H7 (cell line): ENCODE data around the gene ZMAT3. TPM values are rescaled to one million over a fixed set of nuclear protein-coding genes. Genes with fewer than 3 reads are reported as not detected.
"Not testable (repeated sequence)": the region's sequence is repeated elsewhere in the genome, so short reads cannot be mapped to it uniquely, and the experiment has no call there.

ENCODE experiments used
- DNase-seq: peaks from one replicate; pipeline ENCODE4 v3.0.0; 2012
- H3K27me3 ChIP-seq: 2 replicates; pipeline ENCODE4 v1.6.0; 2011; ENCODE audit warnings: mild to moderate bottlenecking, low read length; ENCODE audit not compliant: control insufficient read depth, insufficient read depth
- H3K36me3 ChIP-seq: replicated peaks from 2 replicates; pipeline ENCODE4 v1.5.1; 2011; ENCODE audit warnings: low read length; ENCODE audit not compliant: control insufficient read depth, insufficient read depth
- H3K4me3 ChIP-seq: 2 replicates; pipeline ENCODE4 v1.5.1; 2011; ENCODE audit warnings: low read depth, mild to moderate bottlenecking, control low read depth, low read length, moderate library complexity; ENCODE audit not compliant: insufficient read depth
- total RNA-seq: library from RNA; depleted of rRNA; stranded (reverse); fragments of >200 nt; shearing (Covaris generic); gene quantifications from 2 replicates; pipeline ENCODE4 v1.2.3, GENCODE V29; 2014

The ZMAT3 gene
- total RNA-seq, 1 experiment from 2014 or later = 0.48 TPM

DNA sequence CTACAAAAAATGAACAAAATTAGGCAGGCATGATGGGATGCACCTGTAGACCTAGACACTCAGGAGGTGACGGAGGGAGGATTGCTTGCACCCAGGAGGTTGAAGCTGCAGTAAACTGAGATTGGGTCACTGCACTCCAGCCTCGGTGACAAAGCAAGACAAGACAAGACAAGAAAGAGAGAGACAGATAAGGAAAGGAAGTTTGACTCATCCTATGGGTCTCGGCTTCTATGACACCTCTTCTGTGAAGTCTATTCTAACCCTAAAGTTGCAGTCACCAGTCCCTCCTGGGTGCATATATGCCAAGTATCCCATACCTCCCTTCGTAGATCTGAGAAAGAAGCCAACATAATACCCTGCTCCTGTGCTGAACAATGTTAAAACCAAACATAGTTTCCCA, 7.9 kb upstream of the ZMAT3 start:
- no peaks in the 10 kb centered on the region for H3K27me3 ChIP-seq
- H3K36me3 ChIP-seq = no peaks in the 10 kb centered on the region
- H3K4me3 ChIP-seq = no peak overlapping the region
- DNase-seq = no peak

DNA sequence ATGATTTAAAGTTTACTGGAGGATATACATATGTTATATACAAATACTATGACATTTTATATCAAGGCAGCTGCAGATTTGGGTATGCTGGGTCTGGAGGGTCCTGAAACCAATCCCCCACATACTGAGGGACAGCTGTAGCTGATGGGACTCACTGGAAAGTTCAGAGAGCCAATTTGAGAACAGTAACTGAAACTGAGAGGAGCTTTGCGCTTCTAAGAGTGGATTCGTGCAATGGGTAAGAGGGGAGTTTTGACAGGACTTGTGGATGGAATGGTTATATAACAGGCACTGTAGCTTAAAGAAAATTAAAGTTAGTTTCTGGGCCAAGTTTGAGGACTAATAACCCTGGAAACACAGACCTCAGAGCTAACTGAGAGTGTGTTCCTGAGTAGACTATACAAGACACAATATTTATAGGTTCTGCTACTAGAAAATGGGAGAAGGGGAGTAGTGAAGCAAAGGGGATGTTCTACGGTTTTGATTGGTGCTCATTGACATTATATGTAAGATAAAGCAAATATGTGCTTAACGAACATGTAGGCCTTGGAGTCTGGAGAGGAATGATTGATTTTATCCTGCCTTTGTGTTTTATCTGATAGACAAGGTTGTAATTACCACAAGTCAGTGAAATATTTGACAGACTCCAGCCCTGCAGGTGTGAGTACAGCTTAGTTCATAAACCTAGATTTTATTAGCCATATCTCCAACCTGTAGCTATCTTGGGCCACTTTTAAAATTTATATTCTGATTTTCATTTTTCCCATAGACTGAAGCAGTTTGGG, 4.8 kb upstream of the ZMAT3 start:
- no peaks in the 10 kb centered on the region for H3K27me3 ChIP-seq
- no peak overlapping the region for H3K4me3 ChIP-seq
- no peaks in the 10 kb centered on the region for H3K36me3 ChIP-seq
- no peak for DNase-seq

DNA sequence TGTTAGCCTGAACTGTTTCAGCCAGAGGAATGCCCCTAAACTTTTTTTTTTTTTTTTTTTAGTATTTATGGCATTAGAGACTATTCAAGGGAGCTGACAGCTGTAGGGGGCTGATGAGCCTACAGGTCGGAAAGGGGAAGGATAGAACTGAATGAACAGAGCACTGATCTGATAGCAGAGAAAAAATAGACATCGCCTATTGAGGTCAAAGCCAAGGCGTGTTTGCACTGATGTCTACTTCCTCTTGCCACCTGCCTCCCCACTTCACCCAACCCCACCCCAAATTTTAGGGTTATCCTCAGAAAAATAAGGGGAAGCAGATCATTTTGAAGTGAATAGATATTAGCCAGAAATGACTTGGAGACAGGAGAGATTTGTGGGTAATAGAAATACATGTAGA, 3.0 kb upstream of the ZMAT3 start:
- H3K27me3 ChIP-seq = no peaks in the 10 kb centered on the region; the same call in 1 of the 2 replicates

DNA sequence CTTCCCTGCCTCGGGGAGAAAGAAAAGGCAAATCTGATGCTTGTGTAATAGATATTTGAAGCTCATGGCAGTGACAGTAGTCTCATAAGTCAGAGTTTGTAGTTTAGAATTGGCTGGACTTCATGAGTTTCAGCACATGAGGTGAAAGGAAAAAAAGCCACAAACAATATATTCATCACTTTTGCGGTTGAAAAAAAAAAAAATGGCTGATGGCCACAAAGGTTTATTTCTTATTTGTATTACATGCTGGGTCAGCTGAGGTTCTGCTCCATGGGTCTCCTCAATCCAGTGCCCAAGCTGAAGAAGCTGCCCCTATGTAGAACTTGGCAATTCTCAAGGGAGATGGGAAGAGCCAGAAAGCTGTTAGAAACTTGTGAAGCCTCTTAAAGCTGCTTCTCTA, 2.2 kb upstream of the ZMAT3 start:
- H3K27me3 ChIP-seq = no peaks in the 10 kb centered on the region; the same call in 1 of the 2 replicates
- no peaks in the 10 kb centered on the region for H3K36me3 ChIP-seq
- no peak overlapping the region for H3K4me3 ChIP-seq
- no peak for DNase-seq

More for the DNA sequence above, 3.0 kb upstream of the ZMAT3 start:
- no peaks in the 10 kb centered on the region for H3K36me3 ChIP-seq
- no peak for DNase-seq
- H3K4me3 ChIP-seq = no peak overlapping the region

DNA sequence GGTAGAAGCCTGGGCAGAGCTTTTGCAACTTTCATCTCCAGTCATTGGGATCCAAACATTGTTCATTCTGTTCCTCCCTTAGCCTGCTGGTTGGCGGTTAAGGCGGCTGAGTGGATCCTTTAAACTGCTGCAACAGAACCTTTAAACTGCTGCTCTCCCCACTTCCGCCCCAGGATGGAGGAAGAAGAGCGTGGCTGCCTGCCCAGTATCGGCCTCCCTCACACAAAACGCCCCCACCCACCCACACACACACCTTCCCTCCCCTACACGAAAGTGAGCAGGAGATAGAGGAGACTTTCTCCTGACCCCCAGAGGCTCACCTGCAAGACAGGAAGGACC, 460 bp upstream of the ZMAT3 start:
- no peaks in the 10 kb centered on the region; the same call in 1 of the 2 replicates for H3K27me3 ChIP-seq
- peak overlapping the region; percentile 70 for H3K4me3 ChIP-seq
- H3K36me3 ChIP-seq = peaks cover 3% of the 10 kb centered on the region; the same call in 1 of the 2 replicates
- DNase-seq = no peak

DNA sequence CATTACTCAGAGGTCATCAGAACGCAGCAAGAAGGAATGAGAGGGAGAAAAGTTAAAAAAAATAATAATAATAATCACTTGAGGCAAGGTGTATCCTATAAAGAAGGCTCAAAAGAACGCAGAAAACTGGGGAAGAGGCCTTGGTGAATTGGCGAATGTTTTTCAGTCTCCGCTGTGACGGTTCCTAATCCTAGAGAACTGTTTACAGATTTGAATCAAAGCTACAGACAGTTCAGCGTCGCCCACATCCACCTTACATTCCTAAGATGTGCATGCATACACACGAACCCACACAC, 634 bp downstream of the ZMAT3 start:
- H3K4me3 ChIP-seq = peak overlapping the region; percentile 70
- no peaks in the 10 kb centered on the region; the same call in 1 of the 2 replicates for H3K27me3 ChIP-seq
- no peak for DNase-seq
- peaks cover 3% of the 10 kb centered on the region; the same call in 1 of the 2 replicates for H3K36me3 ChIP-seq

DNA sequence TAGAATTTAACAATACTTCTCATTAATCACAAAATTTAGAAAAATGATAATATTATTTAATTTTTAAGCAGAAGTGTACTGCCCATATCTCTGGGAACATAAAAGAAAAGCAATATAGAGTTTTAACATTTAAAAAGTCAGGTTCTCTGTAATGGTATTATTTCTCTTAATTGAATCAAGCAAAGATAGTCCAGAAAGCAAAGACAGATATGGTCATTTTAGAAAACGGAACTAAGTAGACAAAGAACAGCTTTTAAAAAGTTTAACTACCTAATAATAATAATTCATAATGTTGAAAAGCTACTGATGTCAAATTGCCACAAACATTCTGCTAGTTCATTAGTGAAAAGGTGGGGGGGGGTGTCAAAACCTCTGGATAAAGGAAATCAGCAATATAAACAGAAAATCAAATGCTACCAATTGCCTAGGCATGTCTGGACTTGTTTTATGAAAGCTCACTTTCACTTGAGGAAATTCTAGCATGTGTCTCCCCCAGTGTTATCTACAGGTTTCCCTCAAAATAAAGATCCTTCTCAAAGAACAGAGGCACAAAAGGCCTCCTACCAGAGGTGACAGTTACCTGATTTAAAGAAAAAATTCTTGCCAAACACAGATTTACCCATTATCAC, 1.7 kb downstream of the ZMAT3 start:
- Histone ChIP-seq H3K36me3 (peaks cover 3% of the 10 kb centered on the region; the same call in 1 of the 2 replicates), H3K4me3 (no peak overlapping the region), H3K27me3 (no peaks in the 10 kb centered on the region; the same call in 1 of the 2 replicates)
- no peak for DNase-seq

DNA sequence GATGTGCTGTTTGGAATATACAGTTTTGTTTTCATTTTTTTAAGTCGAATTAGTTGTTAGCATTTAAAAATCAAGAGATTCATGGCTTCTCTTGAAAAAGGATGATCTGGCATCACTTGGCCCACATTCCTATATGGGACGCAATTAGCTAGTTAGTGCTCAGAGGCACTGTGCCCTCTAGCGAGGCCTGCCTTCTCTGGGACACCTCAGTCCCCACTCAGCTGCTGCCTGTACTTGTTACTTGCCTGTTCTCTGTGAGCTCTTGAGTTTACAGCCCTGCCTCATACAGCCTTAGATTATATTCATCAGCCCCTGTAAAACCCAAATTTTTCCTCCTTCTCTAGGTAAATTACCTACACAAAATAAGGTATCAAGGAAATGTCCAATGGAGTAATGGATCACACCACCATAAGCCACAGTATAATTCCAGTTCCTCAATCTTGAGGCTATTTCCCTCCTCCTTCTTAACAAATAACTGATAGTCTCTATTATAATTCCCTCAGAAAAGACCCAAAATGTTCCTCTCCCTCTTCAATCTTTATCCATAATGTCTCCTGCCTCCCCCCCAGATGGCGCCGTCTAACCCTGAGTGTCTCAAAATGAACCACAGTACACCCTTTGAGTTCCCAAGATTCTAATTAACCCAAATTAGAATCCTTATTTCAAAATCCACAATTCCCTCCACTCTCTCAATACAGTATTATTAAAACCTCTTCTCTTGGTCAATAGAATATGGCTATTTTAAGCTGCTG, 2.7 kb downstream of the ZMAT3 start:
- no peak overlapping the region for H3K4me3 ChIP-seq
- H3K36me3 ChIP-seq = peaks cover 3% of the 10 kb centered on the region; the same call in 1 of the 2 replicates
- peak; percentile 48 for DNase-seq
- no peaks in the 10 kb centered on the region; the same call in 1 of the 2 replicates for H3K27me3 ChIP-seq

DNA sequence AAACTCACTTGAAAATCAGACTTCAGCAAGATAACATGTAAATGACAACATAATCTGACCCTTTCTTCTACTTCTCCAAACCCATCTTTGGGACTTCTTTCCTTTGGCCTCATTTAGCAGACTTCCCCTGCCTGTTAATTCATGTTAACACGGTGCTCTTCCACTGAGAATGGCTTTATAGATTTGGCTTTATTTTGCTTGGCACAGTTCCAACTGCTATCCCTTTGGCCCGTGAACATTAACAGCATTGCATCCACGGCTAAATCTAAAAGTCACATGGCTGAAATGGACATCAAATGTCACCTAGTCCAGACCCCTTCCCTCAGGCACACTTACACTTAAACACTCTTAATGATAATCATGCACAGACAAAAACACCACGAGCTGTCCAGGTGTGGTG, 3.8 kb downstream of the ZMAT3 start:
- H3K36me3 ChIP-seq = peaks cover 3% of the 10 kb centered on the region; the same call in 1 of the 2 replicates
- H3K4me3 ChIP-seq = no peak overlapping the region
- no peak for DNase-seq
- H3K27me3 ChIP-seq = no peaks in the 10 kb centered on the region; the same call in 1 of the 2 replicates

DNA sequence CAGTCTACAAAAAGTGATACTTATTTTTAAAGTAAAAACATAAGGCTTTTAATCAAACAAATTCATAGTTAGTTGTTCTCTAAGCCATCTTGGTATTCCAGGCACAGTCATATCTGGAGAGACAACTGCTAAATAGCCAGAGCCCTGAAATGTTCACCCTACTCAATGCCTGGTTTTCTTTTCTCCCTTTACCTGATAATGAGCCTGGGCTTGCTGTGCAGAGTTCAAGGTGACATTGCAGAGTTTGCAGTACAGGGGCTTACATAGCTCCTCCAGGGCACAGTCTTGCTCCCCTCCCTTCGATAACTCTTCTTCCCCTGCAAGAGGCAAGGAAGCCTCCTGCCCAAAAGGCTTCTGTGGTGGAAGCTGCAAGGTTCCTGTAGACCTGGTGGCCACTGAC, 4.3 kb downstream of the ZMAT3 start:
- peaks cover 3% of the 10 kb centered on the region; the same call in 1 of the 2 replicates for H3K36me3 ChIP-seq
- no peak overlapping the region for H3K4me3 ChIP-seq
- H3K27me3 ChIP-seq = no peaks in the 10 kb centered on the region; the same call in 1 of the 2 replicates
- DNase-seq = no peak

DNA sequence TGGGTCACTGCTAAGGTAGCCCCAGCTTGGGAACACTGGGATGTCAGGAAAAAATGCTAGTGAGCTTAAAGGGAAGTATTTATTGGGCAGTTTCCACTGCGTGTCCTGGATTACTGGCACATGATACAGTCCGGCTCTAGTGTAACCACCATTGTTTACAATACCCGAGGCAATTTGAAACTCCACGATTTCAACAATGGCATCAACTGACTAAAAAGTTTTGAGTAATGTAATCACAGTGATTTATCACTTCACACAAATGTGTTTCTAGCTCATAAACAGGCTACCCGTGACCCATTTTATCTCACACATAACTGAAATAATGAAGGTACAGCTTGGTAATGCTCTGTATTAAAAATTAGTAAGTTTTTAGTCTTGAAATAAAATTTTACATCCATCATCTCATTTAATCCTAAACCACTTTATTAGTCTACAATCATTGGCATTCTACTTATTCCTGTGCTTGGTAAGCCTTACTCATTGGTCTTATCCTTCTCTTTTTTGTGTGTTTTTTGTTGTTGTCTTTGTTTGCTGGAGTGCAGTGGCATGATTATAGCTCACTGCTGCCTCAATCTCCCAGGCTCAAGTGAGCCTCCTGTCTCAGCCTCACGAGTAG, 7.6 kb downstream of the ZMAT3 start:
- DNase-seq = no peak
- Histone ChIP-seq H3K27me3 (no peaks in the 10 kb centered on the region), H3K4me3 (no peak overlapping the region), H3K36me3 (peaks cover 3% of the 10 kb centered on the region; the same call in 1 of the 2 replicates)

DNA sequence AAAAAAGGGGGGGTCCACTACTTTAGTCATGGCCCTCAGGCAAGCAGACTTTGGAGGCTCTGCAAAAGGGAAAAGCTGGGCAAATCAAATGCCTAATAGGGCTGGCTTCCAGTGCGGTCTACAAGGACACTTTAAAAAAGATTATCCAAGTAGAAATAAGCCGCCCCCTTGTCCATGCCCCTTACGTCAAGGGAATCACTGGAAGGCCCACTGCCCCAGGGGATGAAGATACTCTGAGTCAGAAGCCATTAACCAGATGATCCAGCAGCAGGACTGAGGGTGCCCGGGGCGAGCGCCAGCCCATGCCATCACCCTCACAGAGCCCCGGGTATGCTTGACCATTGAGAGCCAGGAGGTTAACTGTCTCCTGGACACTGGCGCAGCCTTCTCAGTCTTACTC, 15.3 kb downstream of the ZMAT3 start:
- Histone ChIP-seq H3K4me3 (no peak overlapping the region), H3K27me3 (no peaks in the 10 kb centered on the region), H3K36me3 (no peaks in the 10 kb centered on the region)
- DNase-seq = no peak

DNA sequence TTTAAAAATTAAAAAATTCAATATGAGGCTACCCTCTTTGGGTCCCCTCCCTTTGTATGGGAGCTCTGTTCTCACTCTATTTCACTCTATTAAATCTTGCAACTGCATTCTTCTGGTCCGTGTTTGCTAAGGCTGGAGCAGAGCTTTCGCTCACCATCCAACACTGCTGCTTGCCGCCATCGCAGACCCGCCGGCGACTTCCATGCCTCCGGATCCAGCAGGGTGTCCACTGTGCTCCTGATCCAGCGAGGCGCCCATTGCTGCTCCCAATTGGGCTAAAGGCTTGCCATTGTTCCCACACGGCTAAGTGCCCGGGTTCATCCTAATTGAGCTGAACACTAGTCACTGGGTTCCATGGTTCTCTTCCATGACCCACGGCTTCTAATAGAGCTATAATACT, 17.0 kb downstream of the ZMAT3 start:
- H3K4me3 ChIP-seq, H3K27me3 ChIP-seq, H3K36me3 ChIP-seq, DNase-seq: not testable (repeated sequence)

DNA sequence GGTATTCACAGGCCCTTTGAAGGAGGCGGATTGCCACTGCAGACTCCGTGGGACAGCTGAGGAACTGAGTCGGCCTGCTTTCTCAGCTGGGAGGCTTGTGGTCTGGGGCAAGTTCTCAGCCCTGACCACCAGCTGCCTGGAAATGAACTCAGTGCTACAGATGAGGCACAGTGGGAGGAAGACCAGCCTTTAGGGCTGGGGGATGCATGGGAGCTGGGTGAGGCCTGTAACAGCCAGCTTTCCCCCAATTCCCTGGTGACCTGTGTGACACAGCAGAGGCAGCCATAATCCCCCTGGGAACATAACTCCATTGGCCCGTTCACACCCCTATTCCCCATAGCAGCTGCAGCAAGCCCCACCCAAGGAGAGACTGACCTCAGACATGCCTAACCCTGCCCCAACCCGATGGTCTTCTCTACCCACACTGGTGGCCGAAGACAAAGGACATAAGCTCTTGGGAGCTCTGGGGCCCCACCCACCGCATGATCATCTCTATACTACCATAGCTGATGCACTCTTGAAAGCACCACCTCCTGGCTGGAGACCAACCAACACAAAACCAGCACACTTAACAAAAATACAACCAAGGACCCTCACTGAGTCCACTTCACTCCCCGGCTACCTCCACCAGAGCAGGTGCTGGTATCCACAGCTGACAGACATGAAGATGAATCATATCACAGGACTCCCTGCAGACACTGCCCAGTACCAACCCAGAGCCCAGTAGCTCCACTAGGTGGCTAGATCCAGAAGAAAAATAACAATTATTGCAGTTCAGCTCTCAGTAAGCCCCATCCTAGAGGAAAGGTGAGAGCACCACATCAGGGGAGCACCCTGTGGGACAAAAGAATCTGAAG, 24.9 kb downstream of the ZMAT3 start:
- no peak for DNase-seq
- Histone ChIP-seq H3K27me3 (no peaks in the 10 kb centered on the region), H3K36me3 (no peaks in the 10 kb centered on the region), H3K4me3 (no peak overlapping the region)
